Suprapubic skin (tissue), 3 donors: ENCODE measurements around the gene PEBP1.

Experiments used
- CTCF ChIP-seq, 2 donors: fragments of 200-600 bp in 1 of 2; fragments of 450-650 bp in 1 of 2; sonication (generic) in 1 of 2; IDR thresholded peaks; one replicate each; pipeline ENCODE4 v1.5.1; 2016 to 2019; ENCODE audit warnings: antibody characterized with exemption in 2 of 2, mild to moderate bottlenecking in 1 of 2, moderate library complexity in 1 of 2
- POLR2A ChIP-seq, 2 donors: fragments of 450-650 bp; IDR thresholded peaks; one replicate each; pipeline ENCODE4 v1.6.1; 2017; ENCODE audit warnings: antibody characterized with exemption in 2 of 2, mild to moderate bottlenecking in 2 of 2, moderate library complexity in 2 of 2

- no peak for TF ChIP-seq POLR2A (IDR thresholded peaks at IDR 0.05)
- TF ChIP-seq CTCF (IDR thresholded peaks at IDR 0.05), result no peak
Measured at GRCh38 chr12:118098401-118098800, 37.5 kb upstream of the PEBP1 start.
